ENCODE data around the gene ABCB9.

GRCh38 chr12:122994781-122995502 is 28.7 kb upstream of the ABCB9 start:
- TF ChIP-seq, protein P1, sequence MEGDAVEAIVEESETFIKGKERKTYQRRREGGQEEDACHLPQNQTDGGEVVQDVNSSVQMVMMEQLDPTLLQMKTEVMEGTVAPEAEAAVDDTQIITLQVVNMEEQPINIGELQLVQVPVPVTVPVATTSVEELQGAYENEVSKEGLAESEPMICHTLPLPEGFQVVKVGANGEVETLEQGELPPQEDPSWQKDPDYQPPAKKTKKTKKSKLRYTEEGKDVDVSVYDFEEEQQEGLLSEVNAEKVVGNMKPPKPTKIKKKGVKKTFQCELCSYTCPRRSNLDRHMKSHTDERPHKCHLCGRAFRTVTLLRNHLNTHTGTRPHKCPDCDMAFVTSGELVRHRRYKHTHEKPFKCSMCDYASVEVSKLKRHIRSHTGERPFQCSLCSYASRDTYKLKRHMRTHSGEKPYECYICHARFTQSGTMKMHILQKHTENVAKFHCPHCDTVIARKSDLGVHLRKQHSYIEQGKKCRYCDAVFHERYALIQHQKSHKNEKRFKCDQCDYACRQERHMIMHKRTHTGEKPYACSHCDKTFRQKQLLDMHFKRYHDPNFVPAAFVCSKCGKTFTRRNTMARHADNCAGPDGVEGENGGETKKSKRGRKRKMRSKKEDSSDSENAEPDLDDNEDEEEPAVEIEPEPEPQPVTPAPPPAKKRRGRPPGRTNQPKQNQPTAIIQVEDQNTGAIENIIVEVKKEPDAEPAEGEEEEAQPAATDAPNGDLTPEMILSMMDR (IDR thresholded peaks at IDR 0.05) = no peak
- TF ChIP-seq POLR2A (IDR thresholded peaks at IDR 0.05) = no peak
- TF ChIP-seq POLR2AphosphoS5 (IDR thresholded peaks at IDR 0.05) = no peak

Data from upper lobe of left lung (tissue), 4 donors.